GM19468 (cell line): Measurements from ENCODE around the gene PPM1H.
"Not testable (repeated sequence)": the region's sequence is repeated elsewhere in the genome, so short reads cannot be mapped to it uniquely, and the experiment has no call there.

Experiments used
- ATAC-seq: cut with Tn5 transposase; IDR thresholded peaks from one replicate; pipeline ENCODE4 v1.9.1; 2021; ENCODE audit warnings: mild to moderate bottlenecking, moderate library complexity, moderate number of reproducible peaks; ENCODE audit not compliant: unreplicated experiment; ENCODE audit errors: extremely low read depth

PPM1H gene

GRCh38 chr12:62750941-62751809 lies 183.8 kb downstream of the PPM1H start:
- no peak for ATAC-seq

DNA sequence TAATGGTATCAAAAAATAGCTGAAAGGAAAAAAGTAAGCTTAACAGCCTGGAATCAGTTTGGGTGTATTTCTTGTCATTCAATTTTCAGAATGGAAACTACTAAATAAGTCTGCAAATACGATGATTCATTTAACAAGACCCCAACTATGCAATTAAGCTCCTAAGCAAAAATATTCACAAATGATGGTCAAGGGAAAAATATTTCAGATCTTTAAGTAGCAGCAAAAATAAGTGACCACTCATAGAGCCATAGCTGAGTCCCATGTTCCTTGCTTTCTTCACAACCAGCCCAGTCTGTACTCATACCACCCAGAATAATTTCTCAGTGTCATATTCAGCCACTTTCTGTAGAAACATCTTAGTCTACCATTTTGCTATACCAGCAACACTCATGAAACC lies 185.4 kb downstream of the PPM1H start:
- ATAC-seq = no peak

GRCh38 chr12:62748941-62749468 lies 185.9 kb downstream of the PPM1H start:
- ATAC-seq = no peak

DNA sequence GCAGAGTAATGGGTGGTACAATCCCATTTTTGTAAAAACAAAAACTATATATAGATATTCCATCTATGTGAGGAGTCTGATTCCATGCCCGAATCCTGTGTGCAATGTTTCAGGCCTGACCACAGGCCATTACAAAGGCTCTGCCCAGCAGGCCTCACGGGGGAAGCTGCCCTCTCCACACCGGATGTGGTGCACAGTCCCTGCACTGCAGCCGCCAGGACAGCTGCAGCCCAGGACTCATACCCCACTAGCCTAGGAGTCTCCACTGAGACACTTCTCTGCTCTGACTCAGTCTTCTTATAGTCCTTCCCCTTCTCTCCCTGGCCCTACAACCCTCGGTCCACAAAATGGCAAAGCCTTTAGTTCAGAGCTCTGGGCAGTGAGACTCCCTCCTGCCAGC lies 190.4 kb downstream of the PPM1H start:
- ATAC-seq = no peak

- ATAC-seq = no peak
These were observed 195.5 kb downstream of the PPM1H start for GRCh38 chr12:62739266-62740015.

DNA sequence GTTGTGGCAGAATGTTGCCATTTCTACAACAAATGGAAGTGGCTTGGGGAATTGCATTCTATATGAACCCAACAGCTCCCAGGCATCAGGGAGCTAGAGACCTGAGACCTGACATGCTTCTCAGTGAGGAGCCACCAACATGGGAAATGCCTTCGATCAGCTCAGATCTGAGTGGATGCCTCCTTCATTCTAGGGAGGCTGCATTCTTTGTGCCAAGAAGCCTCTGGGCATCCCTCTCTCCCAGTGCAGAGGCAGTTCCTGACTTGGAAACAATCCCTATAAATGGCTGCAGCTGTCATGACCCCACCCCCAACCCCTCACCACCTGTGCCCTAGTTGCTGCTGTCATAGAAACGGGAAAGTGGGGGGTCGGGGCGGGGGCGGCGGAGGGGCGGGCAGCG lies 196.3 kb downstream of the PPM1H start:
- ATAC-seq = no peak

DNA sequence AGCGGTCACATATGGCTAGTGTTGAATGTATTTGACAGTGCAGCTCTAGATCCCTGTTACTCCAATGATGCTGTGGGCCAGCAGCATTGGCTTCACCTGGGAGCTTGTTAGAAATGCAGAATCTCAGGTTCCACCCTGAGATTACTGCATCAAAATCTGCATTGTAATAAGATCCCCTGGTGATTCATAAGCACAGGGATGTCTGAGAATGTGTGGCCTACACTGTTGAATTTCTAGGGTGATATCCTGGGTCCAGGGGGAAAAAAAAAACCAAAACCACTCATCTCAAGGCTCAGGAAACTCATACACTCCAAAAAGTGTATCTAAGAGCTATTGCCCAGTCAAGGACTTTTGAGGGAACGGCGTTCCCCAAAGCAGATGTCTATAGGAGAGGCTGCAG lies 196.8 kb downstream of the PPM1H start:
- no peak for ATAC-seq

- ATAC-seq = no peak
These were observed 197.3 kb downstream of the PPM1H start for GRCh38 chr12:62737615-62738014.

- ATAC-seq = no peak
These were observed 197.8 kb downstream of the PPM1H start for GRCh38 chr12:62737188-62737587.

GRCh38 chr12:62736596-62736995 lies 198.4 kb downstream of the PPM1H start:
- ATAC-seq = no peak

GRCh38 chr12:62732861-62733427 lies 202.0 kb downstream of the PPM1H start:
- no peak for ATAC-seq

GRCh38 chr12:62731055-62731820 lies 203.7 kb downstream of the PPM1H start:
- ATAC-seq = no peak

DNA sequence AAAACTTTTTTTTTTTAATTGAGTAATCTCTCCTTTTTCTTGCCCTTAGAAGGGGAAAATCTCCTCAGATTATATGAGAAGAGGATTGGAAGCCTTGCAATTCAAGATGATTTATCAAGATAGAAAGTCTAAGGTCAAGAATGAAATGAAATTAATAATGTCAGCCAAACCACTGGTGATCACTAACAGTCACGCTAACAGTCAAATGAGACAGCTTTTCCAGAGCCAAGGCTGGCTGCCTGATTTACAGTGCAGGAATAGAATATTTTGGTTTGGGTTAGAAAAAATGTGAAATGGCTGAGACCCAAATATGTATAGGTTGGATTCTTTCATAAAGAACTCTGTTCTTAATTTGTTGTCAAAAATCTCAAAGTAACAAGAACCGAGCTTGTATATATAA lies 204.3 kb downstream of the PPM1H start:
- ATAC-seq = no peak

DNA sequence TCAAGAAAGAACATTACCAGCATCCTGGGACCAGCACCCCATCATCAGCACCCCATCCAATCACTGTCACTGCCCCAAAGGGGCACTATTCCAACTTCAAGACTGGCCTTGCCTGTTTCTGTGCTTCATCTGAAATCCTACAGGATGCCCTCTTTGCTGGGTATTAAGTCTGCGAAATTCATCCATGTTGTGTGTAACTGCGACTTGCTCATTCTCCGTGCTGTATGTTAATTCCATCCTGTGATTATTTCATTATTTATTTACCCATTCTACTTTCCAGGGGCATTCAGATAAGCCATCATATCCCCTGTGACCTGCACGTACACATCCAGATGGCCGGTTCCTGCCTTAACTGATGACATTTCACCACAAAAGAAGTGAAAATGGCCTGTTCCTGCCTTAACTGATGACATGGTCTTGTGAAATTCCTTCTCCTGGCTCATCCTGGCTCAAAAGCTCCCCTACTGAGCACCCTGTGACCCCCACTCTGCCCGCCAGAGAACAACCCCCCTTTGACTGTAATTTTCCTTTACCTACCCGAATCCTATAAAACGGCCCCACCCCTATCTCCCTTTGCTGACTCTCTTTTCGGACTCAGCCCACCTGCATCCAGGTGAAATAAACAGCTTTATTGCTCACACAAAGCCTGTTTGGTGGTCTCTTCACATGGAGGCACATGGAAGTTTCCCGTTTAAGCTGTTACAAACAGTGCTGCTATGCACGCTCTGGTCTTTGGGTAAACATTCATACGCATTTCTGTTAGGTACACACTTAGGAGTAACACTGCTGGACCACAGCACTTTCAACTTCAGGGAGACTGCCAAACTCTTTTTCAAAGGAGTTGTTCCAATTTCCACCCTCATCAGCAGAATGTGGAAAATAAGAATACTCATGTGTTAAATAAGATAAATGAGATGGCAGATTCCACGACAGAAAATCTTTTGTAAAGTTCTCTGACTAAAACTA lies 205.1 kb downstream of the PPM1H start:
- ATAC-seq = not testable (repeated sequence)

GRCh38 chr12:62728741-62729140 lies 206.2 kb downstream of the PPM1H start:
- ATAC-seq = no peak

DNA sequence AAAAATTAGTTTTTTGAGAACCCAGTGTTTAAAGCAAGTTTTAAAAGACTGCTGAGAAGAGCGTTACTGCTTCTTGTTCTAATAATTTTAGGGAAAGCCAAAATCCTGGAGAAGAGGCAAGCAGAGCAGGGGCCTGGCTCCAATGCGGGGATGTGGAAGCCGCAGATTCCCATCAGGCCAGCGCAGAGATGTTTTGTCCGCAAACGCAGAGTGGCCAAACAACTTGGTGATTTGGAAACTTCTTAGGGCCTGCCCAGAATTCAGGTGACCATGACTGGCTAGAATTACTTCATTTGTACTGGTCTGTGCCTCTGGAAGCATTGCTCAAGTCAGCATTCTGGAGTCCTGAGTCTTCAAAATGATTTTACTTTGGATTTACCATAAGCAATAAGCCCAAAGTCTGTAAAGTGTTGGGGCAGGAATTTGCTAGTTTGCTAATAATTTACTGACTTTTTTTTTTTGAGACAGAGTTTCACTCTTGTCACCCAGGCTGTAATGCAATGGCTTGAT lies 208.4 kb downstream of the PPM1H start:
- no peak for ATAC-seq

GRCh38 chr12:62725781-62726180 lies 209.2 kb downstream of the PPM1H start:
- no peak for ATAC-seq

DNA sequence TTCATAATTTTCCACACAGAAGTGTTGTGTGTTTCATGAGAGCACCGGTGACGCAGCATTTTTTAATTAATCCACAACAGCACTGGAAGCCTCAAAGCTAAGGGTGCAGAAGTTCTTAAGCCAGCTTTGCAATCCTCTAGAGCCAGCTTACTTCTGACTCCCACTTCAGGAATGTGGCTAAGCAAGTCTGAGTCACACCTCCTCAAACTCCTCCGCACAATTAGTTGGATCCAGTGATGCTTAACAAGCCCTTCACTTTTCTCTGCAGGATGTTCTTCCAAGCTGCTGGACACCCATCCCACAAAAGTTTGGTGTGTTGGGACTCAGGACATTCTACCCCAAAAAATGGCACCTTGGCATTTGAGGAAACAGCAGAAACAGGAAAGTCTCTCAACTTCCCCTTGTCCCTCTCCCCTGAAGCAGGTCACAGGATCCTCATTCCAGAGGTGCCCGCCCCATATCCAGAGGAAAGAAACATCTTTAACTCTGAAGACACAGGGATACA lies 210.0 kb downstream of the PPM1H start:
- ATAC-seq = no peak

- no peak for ATAC-seq
These were observed 210.7 kb downstream of the PPM1H start for GRCh38 chr12:62724285-62724684.
